Stimulated activated naive B cell treated with anti-CD40 and anti-IgM and Interleukin-4, amounts not matched to agents 10 μg/mL and 1 μg/mL and 100 μg/mL, for 72 hours (primary cell): ENCODE measurements around the gene RUNX3.
A peak's percentile ranks its signal among the peaks of the same experiment; 100 is the strongest.
"Not testable (repeated sequence)": the region's sequence is repeated elsewhere in the genome, so short reads cannot be mapped to it uniquely, and the experiment has no call there.

Source experiments
- ATAC-seq, 2 donors: fragments of 150-1000 bp; cut with Tn5 transposase; replicated peaks; 2 replicates each; pipeline ENCODE4 v1.10.0; 2021; ENCODE audit warnings: moderate library complexity in 1 of 2
- DNase-seq: peaks from one replicate; pipeline ENCODE4 v3.0.0; 2021
- H3K27ac Mint-ChIP-seq: one replicate; pipeline ENCODE4 v1.8.0; 2022; ENCODE audit warnings: mild to moderate bottlenecking, mixed read lengths
- H3K27me3 Mint-ChIP-seq, 2 donors: one replicate each; pipeline ENCODE4 v1.8.0; 2022; ENCODE audit warnings: mixed read lengths in 2 of 2
- H3K36me3 Mint-ChIP-seq, 2 donors: one replicate each; pipeline ENCODE4 v1.8.0; 2022; ENCODE audit warnings: mixed read lengths in 2 of 2, mild to moderate bottlenecking in 1 of 2
- H3K4me1 Mint-ChIP-seq, 2 donors: one replicate each; pipeline ENCODE4 v1.8.0; 2022; ENCODE audit warnings: mixed read lengths in 2 of 2, mild to moderate bottlenecking in 1 of 2
- H3K4me3 Mint-ChIP-seq, 2 donors: one replicate each; pipeline ENCODE4 v1.8.0; 2022; ENCODE audit warnings: mild to moderate bottlenecking in 2 of 2, mixed read lengths in 2 of 2, moderate library complexity in 1 of 2
- H3K9me3 Mint-ChIP-seq, 2 donors: one replicate each; pipeline ENCODE4 v1.8.0; 2022; ENCODE audit warnings: mixed read lengths in 2 of 2, mild to moderate bottlenecking in 1 of 2

RUNX3 gene

GRCh38 chr1:24913616-24914225, 16.4 kb downstream of the RUNX3 start:
- H3K4me3 Mint-ChIP-seq = no peak overlapping the region
- H3K27ac Mint-ChIP-seq = peak overlapping the region; percentile 56
- H3K4me1 Mint-ChIP-seq = peaks cover 45 to 77% of the 10 kb centered on the region in 2 donors
- H3K27me3 Mint-ChIP-seq = no peaks in the 10 kb centered on the region
- H3K9me3 Mint-ChIP-seq = no peaks in the 10 kb centered on the region
- DNase-seq (no peak), ATAC-seq (no peak)
- H3K36me3 Mint-ChIP-seq = peaks cover 67 to 71% of the 10 kb centered on the region in 2 donors

DNA sequence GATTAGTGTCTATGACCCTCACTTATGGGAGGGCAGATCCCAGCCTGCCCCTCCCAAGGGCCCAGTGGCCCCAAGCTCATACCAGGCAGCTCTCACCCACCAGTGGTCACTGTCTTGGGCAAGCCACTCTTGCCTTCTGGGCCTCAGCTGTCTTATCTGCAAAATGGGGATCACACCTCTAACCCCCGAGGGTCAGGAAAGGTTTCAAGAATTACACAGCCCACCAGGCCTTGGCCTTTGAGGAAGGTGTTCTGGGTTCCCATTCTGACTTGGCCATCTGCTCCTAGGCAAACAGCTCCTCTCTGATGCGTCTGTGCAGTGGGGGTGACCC, 16.8 kb downstream of the RUNX3 start:
- DNase-seq (no peak), ATAC-seq (no peak)
- Mint-ChIP-seq H3K9me3 (no peaks in the 10 kb centered on the region), H3K4me1 (peaks cover 46 to 72% of the 10 kb centered on the region in 2 donors), H3K36me3 (peaks cover 64 to 68% of the 10 kb centered on the region in 2 donors), H3K4me3 (no peak overlapping the region), H3K27ac (peak overlapping the region; percentile 71), H3K27me3 (no peaks in the 10 kb centered on the region)

DNA sequence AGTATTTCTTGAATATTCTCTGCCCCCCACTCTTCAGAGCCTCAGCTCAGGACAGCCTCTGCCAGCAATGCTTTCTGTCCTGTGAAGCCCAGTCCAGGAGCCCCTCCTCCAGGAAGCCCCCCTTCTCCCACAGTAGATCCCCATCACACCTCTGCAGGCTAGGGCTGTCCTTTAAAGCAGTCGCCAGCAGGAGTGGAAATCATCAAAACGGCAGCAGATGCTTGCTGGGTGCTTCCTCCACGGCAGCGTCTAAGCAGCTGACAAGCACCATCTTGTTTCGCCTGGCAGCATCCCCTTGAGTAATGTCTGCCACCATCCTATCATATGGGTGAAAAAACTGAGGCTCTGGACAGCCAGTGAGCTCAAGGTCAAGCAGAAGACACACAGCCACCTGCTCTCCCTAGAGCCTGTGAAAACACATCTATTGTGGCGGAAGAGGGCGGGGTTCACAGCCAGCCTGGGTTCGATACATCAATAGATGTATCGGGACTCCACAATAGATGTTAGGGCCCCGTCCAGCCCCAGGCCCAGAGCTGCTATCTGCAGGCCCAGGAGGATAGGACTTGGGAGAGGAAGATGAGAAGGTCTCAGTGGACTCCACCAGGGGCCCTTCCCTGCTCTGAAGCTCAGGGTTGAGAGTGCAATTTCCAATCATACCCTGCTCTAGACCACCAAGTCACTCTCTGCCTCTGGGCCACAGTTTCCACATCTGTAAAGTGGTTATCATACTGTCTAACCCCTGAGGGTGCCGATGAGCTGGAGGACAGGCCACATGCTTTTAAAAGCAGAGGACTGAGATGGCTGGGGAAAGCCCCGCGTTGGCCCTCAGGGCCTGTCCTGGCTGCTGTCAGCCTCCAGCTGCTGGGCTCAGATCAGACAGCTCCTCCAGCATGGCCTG, 17.5 kb downstream of the RUNX3 start:
- ATAC-seq = no peak
- Mint-ChIP-seq H3K4me3 (peak overlapping the region in 1 of 2 donors; percentile 4), H3K36me3 (peaks cover 66 to 68% of the 10 kb centered on the region in 2 donors), H3K4me1 (peaks cover 44 to 72% of the 10 kb centered on the region in 2 donors), H3K27ac (peak overlapping the region; percentile 71), H3K27me3 (no peaks in the 10 kb centered on the region), H3K9me3 (no peaks in the 10 kb centered on the region)
- no peak for DNase-seq

- no peaks in the 10 kb centered on the region for H3K27me3 Mint-ChIP-seq
- no peaks in the 10 kb centered on the region for H3K9me3 Mint-ChIP-seq
- ATAC-seq = no peak
- no peak overlapping the region for H3K4me3 Mint-ChIP-seq
- H3K36me3 Mint-ChIP-seq = peaks cover 63 to 67% of the 10 kb centered on the region in 2 donors
- peaks cover 40 to 69% of the 10 kb centered on the region in 2 donors for H3K4me1 Mint-ChIP-seq
- DNase-seq = no peak
- peak overlapping the region; percentile 84 for H3K27ac Mint-ChIP-seq
Observed at GRCh38 chr1:24911651-24912155, 18.4 kb downstream of the RUNX3 start.

- ATAC-seq (no peak), DNase-seq (no peak)
- Mint-ChIP-seq H3K4me3 (no peak overlapping the region), H3K9me3 (no peaks in the 10 kb centered on the region), H3K27me3 (no peaks in the 10 kb centered on the region), H3K36me3 (peaks cover 65 to 68% of the 10 kb centered on the region in 2 donors), H3K4me1 (peaks cover 34 to 62% of the 10 kb centered on the region in 2 donors), H3K27ac (peak overlapping the region; percentile 84)
Observed at GRCh38 chr1:24910751-24911650, 19.1 kb downstream of the RUNX3 start.

GRCh38 chr1:24910210-24910609, 19.9 kb downstream of the RUNX3 start:
- Mint-ChIP-seq H3K4me1 (peaks cover 33 to 55% of the 10 kb centered on the region in 2 donors), H3K36me3 (peaks cover 60 to 64% of the 10 kb centered on the region in 2 donors), H3K9me3 (no peaks in the 10 kb centered on the region), H3K27ac (peak overlapping the region; percentile 84), H3K4me3 (no peak overlapping the region), H3K27me3 (no peaks in the 10 kb centered on the region)
- ATAC-seq (no peak), DNase-seq (no peak)

GRCh38 chr1:24909388-24909898, 20.6 kb downstream of the RUNX3 start:
- Mint-ChIP-seq H3K9me3 (no peaks in the 10 kb centered on the region), H3K27ac (peak overlapping the region; percentile 73), H3K27me3 (no peaks in the 10 kb centered on the region), H3K36me3 (peaks cover 55 to 58% of the 10 kb centered on the region in 2 donors), H3K4me3 (peak overlapping the region in 1 of 2 donors; percentile 49), H3K4me1 (peaks cover 29 to 49% of the 10 kb centered on the region in 2 donors)
- no peak for ATAC-seq
- DNase-seq = no peak

DNA sequence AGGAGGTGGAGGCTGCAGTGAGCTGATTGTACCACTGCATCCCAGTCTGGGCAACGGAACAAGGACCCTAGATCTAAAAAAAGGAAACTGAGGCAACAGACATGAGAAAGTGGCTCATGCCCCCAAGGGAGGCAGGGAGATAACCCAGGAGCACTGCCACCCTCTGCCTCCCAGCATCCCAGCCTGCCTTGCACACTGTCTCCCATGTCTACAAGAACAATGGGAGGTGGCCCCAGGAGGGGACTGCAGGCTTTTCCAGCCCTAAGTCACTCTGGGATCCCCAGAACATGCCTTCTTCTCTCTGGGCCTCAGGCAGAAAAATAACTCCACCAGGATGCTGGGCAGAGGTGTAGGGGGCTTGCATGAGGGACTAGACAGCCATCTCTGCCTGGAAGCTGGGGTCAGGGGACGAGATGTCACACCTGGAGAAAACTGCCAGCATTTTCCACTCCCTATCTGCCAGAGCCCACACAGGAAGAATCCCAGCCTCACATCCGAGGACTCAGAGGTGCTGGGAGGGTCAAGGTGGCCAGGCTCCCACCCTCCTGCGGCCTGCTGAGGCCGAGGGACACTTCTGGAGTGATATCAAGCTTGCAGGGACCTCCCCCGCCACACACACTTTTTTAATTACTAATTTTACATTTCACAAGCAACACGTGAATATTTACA, 21.4 kb downstream of the RUNX3 start:
- H3K27ac Mint-ChIP-seq = peak overlapping the region; percentile 79
- H3K4me3 Mint-ChIP-seq = peak overlapping the region in 1 of 2 donors; percentile 25
- H3K9me3 Mint-ChIP-seq = no peaks in the 10 kb centered on the region
- no peaks in the 10 kb centered on the region for H3K27me3 Mint-ChIP-seq
- H3K36me3 Mint-ChIP-seq = peaks cover 61 to 64% of the 10 kb centered on the region in 2 donors
- ATAC-seq (no peak), DNase-seq (no peak)
- H3K4me1 Mint-ChIP-seq = peaks cover 35 to 55% of the 10 kb centered on the region in 2 donors

GRCh38 chr1:24907587-24908294, 22.3 kb downstream of the RUNX3 start:
- H3K36me3 Mint-ChIP-seq = peaks cover 57 to 68% of the 10 kb centered on the region in 2 donors
- not testable (repeated sequence) for H3K27ac Mint-ChIP-seq, H3K4me3 Mint-ChIP-seq, DNase-seq, ATAC-seq, H3K9me3 Mint-ChIP-seq, H3K27me3 Mint-ChIP-seq
- H3K4me1 Mint-ChIP-seq = peaks cover 38 to 60% of the 10 kb centered on the region in 2 donors

DNA sequence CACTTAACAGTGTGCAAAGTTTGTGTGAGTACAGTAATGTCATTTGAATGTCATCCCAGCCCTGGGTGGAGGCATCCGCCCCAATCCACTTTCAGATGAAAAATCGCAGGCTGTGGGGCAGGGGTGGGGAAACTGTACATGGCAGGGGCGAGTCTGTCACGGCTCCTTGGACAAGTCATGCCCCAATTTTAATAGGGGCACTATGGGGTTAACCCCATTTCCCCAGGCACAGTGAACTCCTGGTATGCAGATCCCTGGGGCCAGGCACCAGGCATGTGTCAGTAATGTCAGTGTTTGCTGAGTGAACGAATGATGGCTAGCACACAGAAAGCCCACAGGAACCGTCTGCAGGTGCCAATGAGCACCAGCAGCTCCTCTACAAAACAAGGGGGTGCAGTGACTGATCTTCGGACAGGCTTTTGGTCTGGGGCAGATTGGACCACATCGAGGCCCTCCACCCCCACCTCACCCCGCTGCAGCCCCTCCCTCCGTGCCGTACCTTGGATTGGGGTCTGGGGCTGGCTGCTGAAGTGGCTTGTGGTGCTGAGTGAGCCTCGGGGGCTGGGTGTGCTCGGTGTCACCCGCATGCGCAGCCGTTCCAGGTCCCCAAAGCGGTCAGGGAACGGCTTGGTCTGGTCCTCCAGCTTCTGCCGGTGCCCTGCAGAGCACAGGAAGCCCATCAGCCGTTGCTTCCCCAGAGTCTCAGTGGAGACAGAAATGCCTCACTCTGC, 23.2 kb downstream of the RUNX3 start:
- H3K36me3 Mint-ChIP-seq = peaks cover 58 to 70% of the 10 kb centered on the region in 2 donors
- no peaks in the 10 kb centered on the region for H3K27me3 Mint-ChIP-seq
- no peaks in the 10 kb centered on the region for H3K9me3 Mint-ChIP-seq
- no peak for DNase-seq
- H3K4me3 Mint-ChIP-seq = no peak overlapping the region
- peaks cover 39 to 61% of the 10 kb centered on the region in 2 donors for H3K4me1 Mint-ChIP-seq
- no peak for ATAC-seq
- peak overlapping the region; percentile 14 for H3K27ac Mint-ChIP-seq

GRCh38 chr1:24905979-24906720, 23.9 kb downstream of the RUNX3 start:
- Mint-ChIP-seq H3K4me1 (peaks cover 42 to 61% of the 10 kb centered on the region in 2 donors), H3K27me3 (no peaks in the 10 kb centered on the region), H3K36me3 (peaks cover 57 to 71% of the 10 kb centered on the region in 2 donors), H3K4me3 (no peak overlapping the region), H3K9me3 (no peaks in the 10 kb centered on the region), H3K27ac (peak overlapping the region; percentile 59)
- DNase-seq = no peak
- ATAC-seq = no peak
